Raji (cell line): ENCODE data around the gene CYS1.

Experiments
- POLR2A ChIP-seq: IDR thresholded peaks from 2 replicates; pipeline ENCODE4 v1.6.1; 2011; ENCODE audit warnings: low read depth, low read length, control low read depth; ENCODE audit not compliant: insufficient read depth

The CYS1 gene

GRCh38 chr2:10079266-10079869 lies 843 bp downstream of the CYS1 start:
- no peak for TF ChIP-seq POLR2A

DNA sequence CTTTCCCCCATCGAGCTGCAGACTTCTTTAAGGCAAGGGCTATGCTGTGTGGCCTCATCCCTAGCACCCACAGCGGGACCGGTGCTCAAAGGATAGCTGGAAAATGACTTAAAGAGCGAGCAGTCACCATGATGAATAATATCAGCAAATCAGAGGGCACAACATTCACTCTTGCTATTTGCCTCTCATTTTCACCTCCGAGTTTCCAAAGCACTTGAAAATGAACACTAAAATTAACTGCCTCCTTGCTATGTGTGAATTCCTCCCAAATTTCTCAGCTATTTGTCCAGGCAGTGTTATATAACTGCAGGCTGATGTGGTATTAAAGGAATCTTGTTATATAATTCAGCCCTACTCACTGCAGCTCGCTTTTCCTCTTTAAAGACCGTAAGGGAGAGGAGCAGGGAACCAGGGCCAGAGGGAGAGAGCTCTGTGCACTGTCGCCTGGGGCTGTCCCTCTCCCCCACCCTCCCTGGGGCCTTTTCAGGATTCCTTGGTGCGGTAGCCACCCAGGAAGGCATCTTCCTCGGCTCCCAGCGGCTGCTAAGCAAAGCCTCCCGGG lies 1.4 kb downstream of the CYS1 start:
- TF ChIP-seq POLR2A, result no peak

DNA sequence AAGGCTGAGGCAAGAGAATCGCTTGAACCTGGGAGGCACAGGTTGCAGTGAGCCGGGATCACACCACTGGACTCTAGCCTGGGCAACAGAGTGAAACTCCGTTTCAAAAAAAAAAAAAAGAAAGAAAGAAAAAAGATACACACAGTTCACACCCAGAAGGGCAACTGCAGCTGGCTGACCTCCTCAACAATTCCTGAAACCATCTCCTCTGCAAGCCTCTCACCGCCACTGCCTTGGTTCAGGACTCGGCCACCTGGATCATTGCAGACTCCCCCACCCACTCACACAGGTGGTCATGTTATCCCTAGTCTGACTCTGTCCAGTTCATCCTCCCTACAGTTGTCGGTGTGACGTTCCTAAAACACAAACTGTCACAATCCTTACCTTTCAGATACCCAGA lies 2.2 kb downstream of the CYS1 start:
- no peak for TF ChIP-seq POLR2A

GRCh38 chr2:10076988-10077527 lies 3.2 kb downstream of the CYS1 start:
- TF ChIP-seq POLR2A, result no peak

DNA sequence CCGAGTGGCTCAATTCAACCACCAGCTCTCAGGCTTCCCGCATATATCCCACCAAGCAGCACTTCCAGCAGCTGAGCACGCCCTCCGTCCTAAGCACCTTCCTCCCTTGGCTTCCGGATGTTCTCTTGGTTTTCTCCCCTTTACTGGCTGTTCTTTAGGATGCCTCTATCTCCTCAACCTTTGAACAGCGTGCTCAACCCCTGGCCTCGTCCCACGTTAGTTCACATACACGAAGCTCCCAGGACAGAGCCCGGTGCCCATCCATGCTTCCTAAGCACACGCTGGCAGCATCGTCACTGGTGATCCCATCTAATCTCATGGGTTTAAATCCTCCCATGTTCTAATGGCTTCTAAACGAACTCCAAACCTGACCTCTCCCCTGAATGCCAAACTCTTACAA lies 3.7 kb downstream of the CYS1 start:
- no peak for TF ChIP-seq POLR2A

- TF ChIP-seq POLR2A, result no peak
Measured at GRCh38 chr2:10075571-10076209, 4.5 kb downstream of the CYS1 start.

DNA sequence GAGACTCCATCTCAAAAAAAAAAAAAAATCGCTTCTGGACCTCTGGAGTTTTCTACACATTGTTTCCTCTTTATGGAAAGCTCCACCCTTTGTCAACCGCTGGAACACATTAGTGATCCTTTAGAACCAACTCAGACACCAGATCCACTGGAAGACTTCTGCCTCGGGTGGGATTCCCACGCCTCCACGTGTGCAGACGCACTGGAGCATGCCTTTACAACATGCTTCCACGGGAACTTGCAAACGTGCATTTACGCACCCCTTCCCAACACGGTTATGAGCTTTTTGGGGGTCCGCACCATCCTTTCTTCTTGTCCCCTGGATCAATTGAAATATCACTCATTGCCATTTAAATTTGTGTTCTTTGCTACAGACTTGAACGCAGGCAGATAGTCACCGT lies 5.1 kb downstream of the CYS1 start:
- no peak for TF ChIP-seq POLR2A

GRCh38 chr2:10073706-10074105 lies 6.5 kb downstream of the CYS1 start:
- TF ChIP-seq POLR2A, result no peak

DNA sequence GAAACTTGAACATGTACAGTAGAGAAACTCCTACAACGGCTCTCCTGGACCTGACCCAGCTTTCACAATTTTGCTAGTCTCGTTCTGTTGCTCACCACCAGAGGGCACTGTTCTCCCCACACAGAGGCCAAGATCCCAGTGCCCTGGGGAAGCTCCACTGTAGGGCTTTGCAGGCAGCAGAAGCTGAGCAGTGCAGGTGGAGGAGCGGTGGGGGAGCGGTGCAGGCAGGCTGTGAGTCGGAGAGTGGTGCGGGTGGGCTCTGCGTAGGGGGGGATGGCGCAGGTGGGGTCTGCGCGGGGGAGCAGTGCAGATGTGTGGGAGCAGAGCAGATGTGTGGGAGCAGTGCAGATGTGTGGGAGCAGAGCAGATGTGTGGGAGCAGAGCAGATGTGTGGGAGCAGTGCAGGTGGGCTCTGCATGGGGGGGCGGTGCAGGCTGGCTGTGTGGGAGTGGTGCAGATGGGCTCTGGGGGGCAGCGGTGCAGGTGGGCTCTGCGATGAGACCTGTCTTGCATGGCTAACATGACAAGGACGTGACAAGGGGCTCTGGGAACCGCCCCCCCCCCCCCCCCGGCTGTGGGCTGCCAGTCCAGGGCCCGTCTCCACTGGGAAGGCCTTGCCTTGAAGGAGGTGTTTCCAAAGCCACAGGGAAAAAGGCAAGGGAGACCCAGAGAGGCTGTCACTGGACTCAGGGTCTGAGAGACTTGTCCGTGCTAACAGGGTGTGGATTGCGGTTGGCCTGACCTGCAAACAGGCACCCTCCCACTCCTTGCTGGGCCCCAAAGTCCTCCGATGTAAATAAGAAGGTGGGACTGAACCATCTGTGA lies 7.3 kb downstream of the CYS1 start:
- no peak for TF ChIP-seq POLR2A

GRCh38 chr2:10071595-10071994 lies 8.6 kb downstream of the CYS1 start:
- no peak for TF ChIP-seq POLR2A

GRCh38 chr2:10071176-10071575 lies 9.0 kb downstream of the CYS1 start:
- no peak for TF ChIP-seq POLR2A

DNA sequence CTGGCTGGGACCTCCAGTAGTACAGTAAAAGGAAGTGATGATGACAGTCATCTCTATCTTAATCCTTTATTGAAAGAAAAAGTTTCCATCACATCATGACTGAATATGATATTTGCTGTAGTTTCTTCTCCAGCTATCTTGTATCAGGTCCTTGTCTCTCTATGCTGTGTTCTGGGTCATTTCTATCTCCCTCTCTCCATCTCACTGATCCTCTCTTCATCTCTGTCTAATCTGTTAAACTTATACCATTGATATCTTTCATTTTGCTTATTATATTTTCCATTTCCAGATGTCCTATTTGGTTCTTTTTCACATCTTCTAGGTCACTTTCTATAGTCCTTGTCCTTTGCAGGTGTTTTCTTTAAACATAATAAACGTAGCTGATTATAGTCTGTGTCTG lies 12.3 kb downstream of the CYS1 start:
- TF ChIP-seq POLR2A, result no peak

GRCh38 chr2:10067330-10067729 lies 12.9 kb downstream of the CYS1 start:
- TF ChIP-seq POLR2A, result no peak

- no peak for TF ChIP-seq POLR2A
Measured at GRCh38 chr2:10065773-10066055, 14.5 kb downstream of the CYS1 start.

GRCh38 chr2:10064932-10065772 lies 15.1 kb downstream of the CYS1 start:
- no peak for TF ChIP-seq POLR2A

DNA sequence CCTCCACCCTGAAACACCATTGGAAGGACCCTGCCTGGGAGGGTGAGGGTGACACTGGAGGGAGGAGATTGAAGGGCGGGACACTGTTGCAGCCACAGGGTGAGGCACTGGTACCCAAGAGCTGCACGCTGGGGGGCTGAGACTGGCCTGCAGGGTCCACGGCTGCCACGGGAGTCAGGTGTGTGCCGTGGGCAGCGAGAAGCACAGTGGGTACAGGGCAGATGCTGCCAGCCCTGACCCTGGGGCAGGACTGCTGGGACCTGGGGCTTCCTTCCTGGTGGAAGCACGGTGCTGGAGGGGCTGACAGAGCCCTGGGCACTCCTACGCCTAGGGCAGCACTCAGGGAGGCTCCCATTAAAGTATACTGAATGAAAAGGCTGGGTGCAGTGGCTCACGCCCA lies 16.6 kb downstream of the CYS1 start:
- TF ChIP-seq POLR2A, result no peak

- no peak for TF ChIP-seq POLR2A
Measured at GRCh38 chr2:10062931-10063365, 17.3 kb downstream of the CYS1 start.
